ENCODE results near the gene A4GNT.

DNA sequence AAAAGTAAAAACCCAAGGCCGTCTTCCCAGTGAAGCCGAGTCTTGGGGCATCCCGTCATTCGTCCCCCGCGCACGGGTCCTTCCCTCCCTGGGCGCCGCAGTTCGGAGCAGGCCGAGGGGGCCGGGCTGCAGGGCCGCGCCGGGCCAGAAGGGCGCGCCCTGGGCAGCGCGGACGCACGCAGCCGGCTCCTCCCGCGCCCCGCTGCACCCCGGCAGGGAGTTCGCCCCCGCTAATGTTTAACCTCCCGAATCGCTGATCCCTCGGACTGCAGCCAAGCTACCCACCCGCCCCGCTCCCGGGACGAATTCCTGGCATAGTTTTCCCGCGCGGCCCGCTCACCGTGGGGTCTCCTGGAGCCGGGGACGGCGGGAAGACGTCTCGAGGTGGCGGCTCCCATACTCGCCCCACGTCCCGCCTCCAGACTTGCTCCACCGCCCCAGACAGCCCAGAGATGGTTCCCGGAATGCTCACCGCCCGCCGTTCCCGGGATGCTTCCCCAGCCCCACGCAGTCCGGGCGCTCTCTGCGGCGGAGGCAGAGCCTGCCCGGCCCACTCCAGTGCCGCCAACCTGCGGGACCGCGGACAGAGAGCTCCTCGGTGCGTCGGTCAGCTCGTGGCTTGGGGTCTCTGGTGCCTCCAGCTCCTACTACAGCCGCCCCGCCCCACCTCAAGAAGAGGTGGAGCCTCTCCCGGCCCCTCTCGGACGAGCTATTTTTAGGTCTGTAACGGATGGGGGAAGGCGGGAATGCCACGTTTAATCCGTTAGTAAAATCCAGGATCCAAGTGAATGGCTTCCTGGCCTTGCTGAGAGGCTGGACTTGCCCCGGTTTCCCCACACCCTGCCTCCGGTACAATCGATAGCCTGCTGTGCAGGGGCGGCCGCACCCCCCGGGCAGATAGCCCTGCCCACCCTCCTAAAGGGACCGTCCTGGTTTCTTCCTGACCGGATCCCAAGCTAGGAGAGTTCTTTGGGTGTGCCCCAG lies 16.9 kb downstream of the A4GNT start, which contains the start of gene DZIP1L:
- TF ChIP-seq EZH2 (IDR thresholded peaks at IDR 0.05; ENCODE audit: insufficient read depth, poor library complexity, severe bottlenecking), result no peak
- TF ChIP-seq EZH2phosphoT487 (IDR thresholded peaks at IDR 0.05; ENCODE audit: insufficient read depth, low read depth), result no peak

Data from GM23248 (cell line).